Suprapubic skin (tissue), 4 donors: ENCODE data around the gene TEKT5. TPM values are rescaled to one million over a fixed set of nuclear protein-coding genes. Genes with fewer than 3 reads are reported as not detected.

Experiments
- DNase-seq, 2 donors: peaks; one replicate each; pipeline ENCODE4 v3.0.0-alpha.2; 2019; ENCODE audit warnings: low spot score in 2 of 2
- H3K27ac ChIP-seq: fragments of 200-600 bp; sonication (generic); one replicate; pipeline ENCODE4 v1.5.1; 2019
- H3K27me3 ChIP-seq: fragments of 200-600 bp; sonication (generic); one replicate; pipeline ENCODE4 v1.5.1; 2019
- H3K36me3 ChIP-seq: fragments of 200-600 bp; sonication (generic); one replicate; pipeline ENCODE4 v1.5.1; 2019
- H3K4me1 ChIP-seq: fragments of 200-600 bp; sonication (generic); one replicate; pipeline ENCODE4 v1.5.1; 2019
- H3K4me3 ChIP-seq: fragments of 200-600 bp; sonication (generic); one replicate; pipeline ENCODE4 v1.5.1; 2019; ENCODE audit warnings: mild to moderate bottlenecking
- H3K9me3 ChIP-seq: fragments of 200-600 bp; sonication (generic); one replicate; pipeline ENCODE4 v1.5.1; 2019
- EP300 ChIP-seq: sonication (generic); formaldehyde crosslinking; IDR thresholded peaks from one replicate; pipeline ENCODE4 v1.6.1; 2017; ENCODE audit warnings: antibody characterized with exemption
- POLR2A ChIP-seq, 2 donors: fragments of 450-650 bp; IDR thresholded peaks; one replicate each; pipeline ENCODE4 v1.6.1; 2017; ENCODE audit warnings: antibody characterized with exemption in 2 of 2, mild to moderate bottlenecking in 2 of 2, moderate library complexity in 2 of 2
- POLR2AphosphoS5 ChIP-seq, 3 donors: sonication (generic); formaldehyde crosslinking; IDR thresholded peaks; one replicate each; pipeline ENCODE4 v1.6.1; 2017; ENCODE audit warnings: antibody characterized with exemption in 3 of 3
- WGBS: methylation state at CpG from one replicate; pipeline ENCODE4 v1.1.5; 2018; 5-methylcytosine and 5-hydroxymethylcytosine counted together
- total RNA-seq, 4 donors: library from RNA; depleted of rRNA; stranded (reverse); fragments of >200 nt; gene quantifications; one replicate each; pipeline ENCODE4 v1.1.0, GENCODE V29; 2016
- TF ChIP-seq, protein P1 (sequence below), 2 donors: fragments of 200-600 bp in 1 of 2; fragments of 450-650 bp in 1 of 2; sonication (generic) in 1 of 2; IDR thresholded peaks; one replicate each; pipeline ENCODE4 v1.5.1; 2016 to 2019; ENCODE audit warnings: antibody characterized with exemption in 2 of 2, mild to moderate bottlenecking in 1 of 2, moderate library complexity in 1 of 2

The TEKT5 gene
- total RNA-seq, 4 donors from 2014 or later = 0.64 to 2.3 TPM; not detected in 2

DNA sequence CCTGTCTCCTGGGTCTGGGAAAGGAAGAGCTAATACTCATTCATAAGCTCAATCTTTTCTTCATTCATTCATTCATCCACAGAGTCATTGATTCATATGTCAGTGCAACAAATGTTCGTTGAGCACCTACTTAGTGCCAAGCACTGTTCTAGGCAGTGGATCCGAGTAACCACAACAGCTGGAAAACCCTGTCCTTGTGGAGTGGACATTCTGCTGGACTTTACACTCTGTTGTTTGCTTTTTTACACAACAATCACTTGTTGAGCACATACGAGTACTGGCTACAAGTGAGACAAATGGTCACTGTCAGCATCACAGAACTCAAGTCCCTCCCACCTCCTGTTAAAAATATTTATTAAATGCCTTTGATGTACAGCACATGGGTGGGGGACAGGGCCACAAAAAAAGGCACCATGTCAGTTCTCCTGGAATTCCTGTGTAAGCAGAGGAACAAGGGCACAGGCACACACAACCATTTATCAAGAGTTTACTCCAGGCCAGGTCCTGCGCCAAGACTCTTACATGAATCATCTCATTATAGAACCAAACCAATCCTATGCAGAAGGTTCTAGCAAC, 46.9 kb downstream of the TEKT5 start:
- H3K27ac ChIP-seq = no peak overlapping the region
- no peaks in the 10 kb centered on the region for H3K9me3 ChIP-seq
- no peak for DNase-seq
- TF ChIP-seq EP300 (no peak), POLR2AphosphoS5 (IDR thresholded peaks at IDR 0.05) (no peak), POLR2A (IDR thresholded peaks at IDR 0.05) (no peak)
- TF ChIP-seq, protein P1, sequence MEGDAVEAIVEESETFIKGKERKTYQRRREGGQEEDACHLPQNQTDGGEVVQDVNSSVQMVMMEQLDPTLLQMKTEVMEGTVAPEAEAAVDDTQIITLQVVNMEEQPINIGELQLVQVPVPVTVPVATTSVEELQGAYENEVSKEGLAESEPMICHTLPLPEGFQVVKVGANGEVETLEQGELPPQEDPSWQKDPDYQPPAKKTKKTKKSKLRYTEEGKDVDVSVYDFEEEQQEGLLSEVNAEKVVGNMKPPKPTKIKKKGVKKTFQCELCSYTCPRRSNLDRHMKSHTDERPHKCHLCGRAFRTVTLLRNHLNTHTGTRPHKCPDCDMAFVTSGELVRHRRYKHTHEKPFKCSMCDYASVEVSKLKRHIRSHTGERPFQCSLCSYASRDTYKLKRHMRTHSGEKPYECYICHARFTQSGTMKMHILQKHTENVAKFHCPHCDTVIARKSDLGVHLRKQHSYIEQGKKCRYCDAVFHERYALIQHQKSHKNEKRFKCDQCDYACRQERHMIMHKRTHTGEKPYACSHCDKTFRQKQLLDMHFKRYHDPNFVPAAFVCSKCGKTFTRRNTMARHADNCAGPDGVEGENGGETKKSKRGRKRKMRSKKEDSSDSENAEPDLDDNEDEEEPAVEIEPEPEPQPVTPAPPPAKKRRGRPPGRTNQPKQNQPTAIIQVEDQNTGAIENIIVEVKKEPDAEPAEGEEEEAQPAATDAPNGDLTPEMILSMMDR (IDR thresholded peaks at IDR 0.05) = no peak
- H3K4me3 ChIP-seq = no peak overlapping the region
- H3K27me3 ChIP-seq = no peaks in the 10 kb centered on the region
- H3K4me1 ChIP-seq = peaks cover under 1% of the 10 kb centered on the region
- WGBS = 83% methylated on average over 4 of the region's 4 CpGs
- H3K36me3 ChIP-seq = no peaks in the 10 kb centered on the region

DNA sequence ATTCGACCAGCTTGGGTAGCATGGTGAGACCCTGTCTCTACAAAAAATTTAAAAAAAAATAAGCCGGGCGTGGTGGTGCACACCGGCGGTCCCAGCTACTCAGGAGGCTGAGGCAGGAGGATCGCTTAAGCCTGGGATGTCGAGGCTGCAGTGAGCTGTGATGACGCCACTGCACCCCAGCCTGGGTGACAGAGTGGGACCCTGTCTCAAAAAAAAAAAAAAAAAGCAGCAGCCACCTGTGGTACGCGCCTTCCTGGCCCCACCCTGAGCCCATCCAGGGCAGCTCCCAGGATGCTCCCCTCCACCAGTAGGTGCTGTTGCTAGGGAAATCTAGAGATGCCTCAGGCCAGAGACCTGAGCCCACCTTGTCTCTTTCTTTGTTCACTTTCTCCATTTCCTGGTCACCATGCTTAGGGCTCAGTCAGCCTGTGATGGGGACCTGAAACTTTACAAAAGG, 47.4 kb downstream of the TEKT5 start:
- Histone ChIP-seq H3K4me3 (no peak overlapping the region), H3K4me1 (no peaks in the 10 kb centered on the region), H3K27ac (no peak overlapping the region), H3K27me3 (no peaks in the 10 kb centered on the region), H3K36me3 (no peaks in the 10 kb centered on the region), H3K9me3 (no peaks in the 10 kb centered on the region)
- no peak for DNase-seq
- 91% methylated on average over 10 of the region's 10 CpGs for WGBS
- TF ChIP-seq EP300 (no peak), POLR2AphosphoS5 (IDR thresholded peaks at IDR 0.05) (no peak), POLR2A (IDR thresholded peaks at IDR 0.05) (no peak)
- TF ChIP-seq, protein P1 (IDR thresholded peaks at IDR 0.05) = no peak

DNA sequence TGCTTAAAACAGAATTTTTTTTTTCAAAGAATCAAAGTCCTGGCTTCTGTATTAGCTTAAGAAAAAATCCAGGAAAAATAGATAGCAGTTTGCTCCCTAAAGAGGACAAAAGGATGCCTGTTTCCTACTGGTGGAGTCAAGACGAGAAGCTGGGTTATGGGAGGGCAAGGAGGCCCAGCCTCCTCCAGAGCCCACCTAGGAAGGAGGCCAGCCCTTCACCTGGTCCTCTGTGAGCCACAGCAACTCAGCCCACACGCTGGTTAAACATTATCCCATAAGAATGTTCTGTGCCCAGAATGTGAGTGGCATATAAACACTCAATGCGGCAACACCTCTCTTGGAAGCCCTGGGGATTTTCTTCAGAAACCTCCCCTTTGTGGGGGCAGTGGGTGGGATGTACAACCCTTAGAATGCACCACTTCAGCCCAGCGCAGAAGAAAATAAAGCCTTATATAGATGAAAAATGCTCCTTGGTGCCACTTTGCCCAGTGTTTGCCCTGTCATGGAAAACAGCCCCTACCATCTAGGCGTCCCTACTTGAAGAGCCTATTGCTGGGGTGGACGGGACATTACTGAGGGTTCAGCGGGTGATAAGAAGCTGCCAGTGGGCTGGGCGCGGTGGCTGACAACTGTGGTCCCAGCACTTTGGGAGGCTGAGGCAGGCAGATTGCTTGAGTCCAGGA, 48.0 kb downstream of the TEKT5 start:
- no peak for DNase-seq
- TF ChIP-seq, protein P1 (IDR thresholded peaks at IDR 0.05) = no peak
- TF ChIP-seq EP300 = no peak
- no peak for TF ChIP-seq POLR2A (IDR thresholded peaks at IDR 0.05)
- TF ChIP-seq POLR2AphosphoS5 (IDR thresholded peaks at IDR 0.05) = no peak
- H3K9me3 ChIP-seq = no peaks in the 10 kb centered on the region
- no peak overlapping the region for H3K27ac ChIP-seq
- no peak overlapping the region for H3K4me3 ChIP-seq
- H3K27me3 ChIP-seq = no peaks in the 10 kb centered on the region
- no peaks in the 10 kb centered on the region for H3K36me3 ChIP-seq
- H3K4me1 ChIP-seq = no peaks in the 10 kb centered on the region
- WGBS = 82% methylated on average over 9 of the region's 9 CpGs

DNA sequence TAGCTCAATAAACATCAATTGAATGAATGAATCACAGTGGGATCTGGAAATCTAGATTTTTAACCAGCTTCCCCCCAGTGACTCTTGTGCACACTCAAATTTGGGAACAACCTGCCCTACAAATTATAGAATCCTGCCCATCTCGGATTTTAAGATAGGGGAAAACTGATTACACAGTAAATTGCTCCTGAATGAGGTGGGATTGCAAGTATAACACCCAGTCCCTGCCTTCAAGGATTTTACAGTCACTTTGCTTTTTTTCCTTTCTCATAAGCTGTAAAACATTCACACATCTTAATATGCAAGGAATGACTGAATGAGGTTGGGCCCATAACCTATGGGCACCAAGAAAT, 48.5 kb downstream of the TEKT5 start:
- H3K27ac ChIP-seq = no peak overlapping the region
- no peaks in the 10 kb centered on the region for H3K27me3 ChIP-seq
- no peak for TF ChIP-seq POLR2AphosphoS5 (IDR thresholded peaks at IDR 0.05)
- TF ChIP-seq EP300 = no peak
- TF ChIP-seq POLR2A (IDR thresholded peaks at IDR 0.05) = no peak
- TF ChIP-seq, protein P1 (IDR thresholded peaks at IDR 0.05) = no peak
- no peak overlapping the region for H3K4me3 ChIP-seq
- DNase-seq = no peak
- no peaks in the 10 kb centered on the region for H3K36me3 ChIP-seq
- no peaks in the 10 kb centered on the region for H3K9me3 ChIP-seq
- WGBS = 73% methylated on average over 1 of the region's 1 CpG
- no peaks in the 10 kb centered on the region for H3K4me1 ChIP-seq

DNA sequence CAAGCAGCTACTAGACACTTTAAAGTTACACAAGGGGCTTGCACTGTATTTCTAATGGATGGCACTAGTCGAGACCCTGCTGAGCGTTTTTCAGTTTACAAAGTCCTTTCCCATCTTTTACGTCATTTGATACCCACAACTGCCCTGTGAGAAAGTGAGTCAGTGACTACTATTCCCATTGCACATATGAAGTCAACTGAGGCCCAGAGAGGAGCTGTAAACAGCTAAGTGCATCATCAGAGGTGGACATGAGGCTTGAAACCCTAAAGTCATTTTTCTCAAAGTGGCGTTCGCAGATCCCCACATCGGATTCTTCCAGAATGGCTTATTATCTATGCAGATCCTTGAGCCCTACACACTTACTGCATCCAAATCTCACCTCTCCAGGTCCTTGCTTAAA, 50.6 kb downstream of the TEKT5 start:
- DNase-seq = no peak
- H3K36me3 ChIP-seq = no peaks in the 10 kb centered on the region
- H3K27me3 ChIP-seq = no peaks in the 10 kb centered on the region
- 91% methylated on average over 6 of the region's 6 CpGs for WGBS
- H3K9me3 ChIP-seq = no peaks in the 10 kb centered on the region
- no peaks in the 10 kb centered on the region for H3K4me1 ChIP-seq
- TF ChIP-seq POLR2AphosphoS5 (IDR thresholded peaks at IDR 0.05) (no peak), POLR2A (IDR thresholded peaks at IDR 0.05) (no peak), EP300 (no peak)
- TF ChIP-seq, protein P1 (IDR thresholded peaks at IDR 0.05) = no peak
- no peak overlapping the region for H3K27ac ChIP-seq
- no peak overlapping the region for H3K4me3 ChIP-seq
